ENCODE measurements around the gene TEKT4.

GRCh38 chr2:94875064-94875819 is 4.0 kb downstream of the TEKT4 start:
- no peak for TF ChIP-seq CTCF (IDR thresholded peaks at IDR 0.05)
- TF ChIP-seq POLR2A (IDR thresholded peaks at IDR 0.05) = no peak

All from testis (tissue), 2 donors.